Stimulated activated CD4-positive, alpha-beta T cell treated with anti-CD3 and anti-CD28 coated beads, Interleukin-2, amount 100 ng/mL, for 48 hours (primary cell): ENCODE data around the gene WWC2.
"Not testable (repeated sequence)": the region's sequence is repeated elsewhere in the genome, so short reads cannot be mapped to it uniquely, and the experiment has no call there.

Experiments
- DNase-seq, 2 donors: peaks; one replicate each; pipeline ENCODE4 v3.0.0-alpha.2; 2020

The WWC2 gene

DNA sequence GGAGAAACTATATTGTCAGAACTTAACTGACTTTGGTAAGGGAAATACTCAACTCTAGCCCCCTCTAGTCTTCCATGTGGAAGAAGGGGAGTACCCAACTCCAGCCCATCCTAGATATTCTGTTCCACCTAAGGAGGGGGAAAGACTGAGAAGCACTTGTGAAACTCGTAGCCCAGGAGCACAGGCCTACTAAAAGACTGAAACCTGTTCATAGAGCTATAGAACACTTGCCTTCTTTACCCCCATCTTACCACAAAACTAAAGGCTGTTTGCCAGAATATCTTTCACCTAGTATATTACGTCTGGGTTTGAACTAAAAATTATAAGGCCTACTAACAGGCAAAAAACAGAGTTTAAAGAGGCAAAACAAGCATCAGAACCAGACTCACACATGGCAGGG, 205.5 kb downstream of the WWC2 start:
- no peak for DNase-seq

DNA sequence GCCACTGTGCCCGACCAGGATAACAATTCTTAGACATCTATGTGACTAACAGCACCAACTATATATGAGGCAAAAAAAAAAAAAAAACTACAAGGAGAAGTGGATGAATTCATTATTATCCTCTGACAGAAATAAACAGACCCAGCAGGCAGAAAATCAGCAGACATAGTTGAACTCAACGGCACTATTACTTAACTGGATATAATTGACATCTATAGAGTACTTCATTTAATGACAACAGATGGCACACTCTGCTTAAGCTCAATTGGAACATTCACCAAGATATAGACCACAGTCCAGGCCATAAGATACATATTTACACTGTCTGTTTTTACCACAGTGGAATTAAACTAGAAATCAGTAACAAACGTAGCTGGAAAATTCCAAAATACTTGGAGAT, 207.8 kb downstream of the WWC2 start:
- DNase-seq: no peak

GRCh38 chr4:183312841-183313240, 213.8 kb downstream of the WWC2 start:
- DNase-seq: no peak

DNA sequence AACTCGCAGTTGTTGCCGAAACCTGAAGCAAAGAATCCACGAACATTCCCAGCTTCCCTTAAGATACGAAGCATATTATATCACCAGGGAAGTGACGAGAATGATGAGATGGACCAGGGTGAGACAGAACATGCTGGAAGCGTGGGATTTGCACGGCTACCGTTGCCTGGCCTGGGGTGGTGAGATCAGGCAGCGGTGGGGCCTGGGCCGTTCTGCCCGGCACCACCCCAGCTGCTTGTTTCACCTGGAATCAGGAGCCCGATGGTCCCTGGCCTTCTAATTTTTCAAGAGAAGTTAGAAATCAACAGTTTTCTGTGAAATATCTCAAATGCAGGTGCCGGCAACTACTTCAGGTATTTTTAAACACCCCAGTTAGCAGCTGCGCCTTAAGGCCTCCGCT, 215.3 kb downstream of the WWC2 start:
- DNase-seq: no peak

DNA sequence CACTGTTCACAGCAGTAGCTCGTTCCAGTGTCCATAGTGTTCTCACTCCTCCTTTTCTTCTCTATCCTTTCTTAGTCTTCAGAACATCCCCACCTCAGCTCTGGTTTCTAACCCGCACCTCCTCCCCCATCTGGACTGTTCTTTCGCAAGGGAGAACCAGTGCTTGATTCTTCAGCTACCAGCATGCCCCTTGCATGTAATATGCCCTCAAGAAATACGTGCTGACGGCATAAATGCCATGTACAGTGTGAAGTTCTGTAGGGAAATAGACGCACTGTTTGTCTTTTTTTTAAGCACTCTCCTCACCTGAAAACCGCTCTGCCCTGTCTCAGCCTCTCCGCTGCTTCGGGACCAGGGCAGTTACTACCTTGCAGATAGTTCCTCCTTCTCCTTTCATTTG, 215.7 kb downstream of the WWC2 start:
- DNase-seq: no peak

DNA sequence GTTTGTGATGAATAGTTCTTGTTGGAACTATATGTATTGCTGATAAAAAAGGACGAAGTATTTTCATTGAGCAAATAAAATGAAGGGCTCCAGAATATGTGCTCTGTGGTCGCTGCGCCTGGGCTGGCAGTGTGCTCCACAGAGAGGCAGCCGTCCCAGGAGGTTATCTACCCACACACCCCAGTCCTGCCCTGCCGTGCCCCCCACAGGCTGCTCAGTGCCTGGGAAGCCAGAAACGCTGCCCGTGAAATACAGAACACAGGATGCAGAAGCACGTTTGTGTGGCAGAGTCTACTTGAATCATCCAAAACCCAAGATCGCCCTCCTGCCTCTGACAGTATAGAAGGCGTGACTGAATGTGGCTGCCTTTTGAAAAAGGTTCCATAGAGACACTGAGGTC, 219.6 kb downstream of the WWC2 start:
- no peak for DNase-seq

GRCh38 chr4:183320211-183321059, 221.4 kb downstream of the WWC2 start, which contains the start of gene CLDN22:
Gene CLDN22 (minus strand): TSS chr4:183320276. CDS start chr4:183320218, 58 bp downstream.
- DNase-seq: no peak

GRCh38 chr4:183321079-183321478, 222.0 kb downstream of the WWC2 start:
- no peak for DNase-seq

- no peak for DNase-seq
Observed at GRCh38 chr4:183321516-183321915, 222.5 kb downstream of the WWC2 start.

GRCh38 chr4:183322326-183322725, 223.3 kb downstream of the WWC2 start, which contains the start of gene CLDN24:
Gene CLDN24 (minus strand): TSS chr4:183322426. CDS start chr4:183322426, 0 bp downstream.
- no peak for DNase-seq

DNA sequence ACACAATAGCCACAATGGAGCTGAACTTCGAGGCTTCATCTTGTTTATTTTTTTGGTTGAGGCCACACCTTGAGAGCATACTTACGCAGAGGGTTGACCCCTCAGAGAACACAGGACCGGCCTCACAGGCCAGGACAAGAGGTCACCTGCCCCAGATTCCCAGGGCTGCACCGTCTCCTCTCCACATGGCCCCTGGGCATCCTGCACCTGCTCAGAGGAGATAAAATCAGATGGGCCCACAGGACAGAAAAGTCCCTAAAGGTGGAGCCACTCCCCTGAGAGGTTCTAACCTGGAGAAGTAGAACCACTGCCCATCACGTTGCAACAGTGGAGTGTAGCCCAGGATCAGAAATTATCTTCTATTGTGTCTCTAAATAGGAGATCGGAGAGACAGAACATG, 224.2 kb downstream of the WWC2 start:
- no peak for DNase-seq

- DNase-seq: not testable (repeated sequence)
Observed at GRCh38 chr4:183324056-183324455, 225.0 kb downstream of the WWC2 start.

DNA sequence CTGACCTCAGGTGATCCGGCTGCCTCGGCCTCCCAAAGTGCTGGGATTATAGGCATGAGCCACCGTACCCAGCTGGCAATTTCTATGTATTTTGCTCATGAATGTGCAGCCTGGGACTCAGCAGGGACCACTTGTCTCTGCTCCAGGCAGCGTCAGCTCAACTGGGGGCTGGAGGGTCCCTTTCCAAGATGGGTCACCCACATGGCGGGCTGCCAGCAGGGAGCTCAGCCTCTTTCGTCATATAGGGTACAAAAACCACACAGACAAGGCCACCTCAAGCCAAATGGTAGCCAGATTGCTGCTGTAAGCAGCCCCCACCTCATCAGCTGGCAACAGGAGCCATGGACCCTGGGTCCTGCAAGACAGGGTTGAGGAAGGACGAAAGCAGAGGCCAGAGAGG, 225.6 kb downstream of the WWC2 start:
- no peak for DNase-seq

DNA sequence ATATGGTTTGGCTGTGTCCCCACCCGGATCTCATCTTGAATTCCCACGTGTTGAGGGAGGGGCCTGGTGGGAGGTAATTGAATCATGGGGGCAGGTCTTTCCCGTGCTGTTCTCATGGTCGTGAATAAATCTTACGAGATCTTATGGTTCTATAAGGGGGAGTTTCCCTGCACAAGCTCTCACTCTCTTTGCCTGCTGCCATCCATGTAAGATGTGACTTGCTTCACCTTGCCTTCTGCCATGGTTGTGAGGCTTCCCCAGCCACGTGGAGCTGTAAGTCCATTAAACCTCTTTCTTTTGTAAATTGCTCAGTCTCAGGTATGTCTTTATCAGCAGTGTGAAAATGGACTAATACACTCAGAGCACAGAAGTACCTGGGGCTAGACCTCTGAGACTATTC, 227.3 kb downstream of the WWC2 start:
- not testable (repeated sequence) for DNase-seq

DNA sequence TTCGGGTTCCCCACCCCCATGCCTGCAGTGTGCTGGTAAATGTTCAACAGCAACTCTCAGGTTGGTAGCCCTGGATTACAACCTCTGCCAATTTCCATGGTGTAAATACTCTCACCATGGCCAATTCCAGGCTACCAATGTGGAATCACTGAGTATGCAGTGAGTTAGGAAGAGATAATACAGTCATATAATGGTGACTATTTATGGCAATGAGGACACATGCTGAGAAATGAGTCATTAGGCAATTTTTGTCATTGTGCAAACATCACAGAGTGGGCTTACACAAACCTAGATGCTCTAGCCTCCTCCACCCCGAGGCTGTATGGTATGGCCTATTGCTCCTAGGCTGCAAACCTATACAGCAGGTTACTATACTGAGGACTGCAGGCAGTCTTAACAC, 227.8 kb downstream of the WWC2 start:
- no peak for DNase-seq

DNA sequence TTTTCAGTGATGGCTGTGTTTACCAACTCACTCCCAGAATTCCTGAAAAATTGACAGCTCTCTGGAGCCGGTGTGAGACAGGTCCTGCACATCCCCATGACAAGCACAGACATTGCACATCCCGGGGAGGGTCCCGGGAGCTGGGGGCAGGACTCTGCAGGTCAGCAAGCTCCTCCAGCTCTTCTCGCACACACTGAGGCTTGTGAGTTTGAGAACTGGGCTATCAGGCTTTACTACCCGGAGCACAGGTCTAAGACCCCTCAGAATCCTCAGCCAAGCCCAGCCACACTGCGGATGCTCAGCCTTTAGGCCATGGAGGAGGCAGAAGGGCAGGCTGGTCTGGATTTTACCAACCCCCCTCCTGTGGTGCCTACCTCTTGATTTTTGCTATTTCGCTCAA, 228.8 kb downstream of the WWC2 start:
- no peak for DNase-seq

DNA sequence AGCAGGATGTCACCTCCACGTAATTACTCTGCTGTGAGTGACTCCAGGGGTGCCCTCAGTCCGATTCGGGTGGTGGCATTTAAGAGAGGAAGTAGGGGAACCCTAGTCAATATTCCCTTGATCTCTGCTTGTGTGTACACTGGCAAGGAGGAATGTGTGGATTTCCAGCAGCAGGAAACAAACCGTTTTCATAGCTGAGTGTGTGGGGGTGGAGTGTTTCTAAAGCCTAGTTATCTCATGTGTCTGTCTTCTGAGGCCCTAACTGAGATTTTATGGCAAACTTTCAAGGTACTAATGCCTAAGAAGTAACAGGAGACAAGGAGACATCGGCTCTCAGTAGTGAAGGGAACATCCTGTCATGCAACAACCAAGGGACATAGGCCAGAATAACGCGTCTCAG, 229.8 kb downstream of the WWC2 start:
- DNase-seq: no peak

DNA sequence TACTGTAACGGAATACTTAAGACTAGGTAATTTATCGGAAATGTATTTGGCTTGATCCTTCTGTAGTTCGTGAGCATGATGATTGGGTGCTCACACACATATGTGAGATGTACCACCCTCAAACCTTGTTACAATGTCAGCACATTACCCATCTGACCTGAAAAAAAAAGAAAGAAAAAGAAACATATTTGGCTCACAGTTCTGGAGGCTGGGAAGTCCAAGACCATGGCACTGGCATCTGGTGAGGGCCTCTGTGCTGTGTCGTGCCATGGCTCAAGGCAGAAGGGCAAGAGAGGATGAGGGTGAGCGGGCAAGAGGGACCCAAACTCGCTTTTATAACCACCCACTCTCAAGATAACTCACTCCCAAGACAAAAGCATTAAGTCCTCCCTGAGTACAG, 230.2 kb downstream of the WWC2 start:
- no peak for DNase-seq

DNA sequence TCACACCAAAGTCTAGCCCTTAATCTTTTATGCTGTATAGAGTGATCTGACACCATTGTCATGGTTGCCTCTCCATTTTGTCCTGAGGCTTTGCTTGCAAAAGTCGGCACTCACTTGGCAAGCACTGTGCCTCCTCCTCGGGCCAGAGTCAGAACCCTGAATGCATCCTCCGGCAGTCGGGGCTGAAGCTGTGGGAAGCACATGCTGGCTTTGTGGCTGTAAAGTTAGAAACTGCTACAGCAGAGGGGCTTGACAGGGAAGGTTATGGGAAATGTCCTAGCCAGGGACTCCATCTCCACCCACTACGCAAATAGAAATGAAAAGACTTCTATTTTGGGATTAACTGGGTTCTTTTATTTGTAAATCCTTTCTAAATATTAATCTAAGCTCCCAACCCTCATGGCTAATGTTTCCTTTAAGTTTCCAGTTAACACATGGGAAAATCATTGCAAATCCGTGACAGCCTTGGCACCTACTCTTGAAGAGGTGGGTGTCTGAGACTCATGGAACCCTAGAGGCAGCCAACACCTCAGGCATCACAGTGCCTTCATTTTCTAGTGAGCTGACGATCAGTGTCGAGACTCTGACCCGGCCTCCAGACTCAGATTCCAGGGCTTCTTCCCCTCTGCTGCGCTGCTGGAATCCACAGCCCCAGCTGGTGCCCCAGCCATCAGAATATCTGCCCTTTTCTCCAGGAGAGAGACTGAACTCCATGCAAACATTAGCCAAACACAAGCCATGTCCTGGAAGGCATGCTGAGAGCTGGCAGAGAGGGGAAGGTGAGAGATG, 231.1 kb downstream of the WWC2 start:
- no peak for DNase-seq

DNA sequence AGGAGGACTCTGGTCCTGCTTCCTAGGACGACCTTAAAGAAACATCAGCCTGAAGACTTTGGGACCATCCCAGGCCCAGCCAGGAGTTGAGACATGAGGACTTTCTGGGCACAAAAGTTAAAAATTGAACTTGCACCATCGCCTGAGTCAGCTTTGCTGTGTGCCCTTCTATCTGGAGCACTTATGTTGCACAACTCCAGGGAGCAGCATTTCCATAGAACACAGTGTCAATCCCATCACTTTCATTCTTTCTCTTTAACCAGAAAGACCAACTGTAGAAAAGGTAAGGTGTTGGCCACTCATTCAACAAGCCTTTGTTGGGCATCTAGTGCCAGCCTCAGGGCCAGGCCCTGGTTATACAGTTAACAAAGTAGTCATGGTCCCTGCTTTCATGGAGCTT, 231.8 kb downstream of the WWC2 start:
- no peak for DNase-seq

GRCh38 chr4:183332447-183332846, 233.4 kb downstream of the WWC2 start:
- no peak for DNase-seq

DNA sequence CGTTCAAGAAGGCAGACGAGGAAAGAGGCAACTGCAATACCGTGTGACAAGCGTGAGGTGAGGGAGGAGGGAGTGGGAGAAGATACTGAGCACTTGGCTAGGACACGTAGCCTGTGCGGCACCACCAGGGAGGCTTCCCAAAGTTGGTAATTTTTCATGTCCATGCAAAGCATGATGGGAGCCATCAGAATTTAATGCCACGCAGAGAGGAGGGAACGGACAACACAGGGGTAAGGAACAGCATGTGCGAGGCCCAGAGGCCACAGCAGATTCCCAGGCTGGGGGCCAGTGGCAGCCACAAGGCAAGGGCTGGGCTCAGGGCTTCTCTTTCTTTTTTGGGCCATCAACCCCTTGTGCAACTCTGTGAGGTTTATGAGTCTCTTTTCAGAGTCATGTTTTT, 234.1 kb downstream of the WWC2 start:
- no peak for DNase-seq

GRCh38 chr4:183333983-183334382, 234.9 kb downstream of the WWC2 start:
- no peak for DNase-seq

DNA sequence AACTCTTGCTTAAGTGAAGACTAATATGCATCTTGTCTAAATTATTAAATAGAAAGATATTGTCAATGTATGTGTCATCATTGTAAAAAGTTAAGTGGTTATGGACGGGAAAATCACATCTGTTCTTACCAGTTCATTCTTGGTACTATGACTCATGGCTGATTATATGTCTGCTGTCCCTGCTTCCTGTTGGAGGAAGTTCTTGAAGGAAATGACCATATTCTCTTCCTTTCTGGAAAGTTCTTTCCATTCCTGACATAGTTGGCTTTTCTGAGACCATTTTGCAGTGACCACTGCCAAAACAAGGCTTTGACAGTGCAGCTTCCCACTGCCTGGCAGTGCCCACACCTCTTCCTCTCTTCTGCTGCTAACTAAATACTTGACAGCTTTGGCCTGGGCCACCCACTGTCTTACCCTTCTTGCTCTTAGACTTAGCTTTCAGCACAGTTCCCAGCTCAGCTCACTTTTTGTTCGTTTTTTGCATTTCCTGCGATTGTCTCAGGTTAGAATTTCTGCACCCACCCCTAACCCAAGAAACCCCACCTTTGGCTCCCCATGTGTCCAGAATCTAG, 236.4 kb downstream of the WWC2 start:
- no peak for DNase-seq
